Mesenchymal stem cell (in vitro differentiated cells and primary cell): ENCODE results near the gene NECAP2.
"Not testable (repeated sequence)": the region's sequence is repeated elsewhere in the genome, so short reads cannot be mapped to it uniquely, and the experiment has no call there.

Source experiments
- DNase-seq: peaks from one replicate; pipeline ENCODE4 v3.0.0-alpha.2; 2013
- H2AFZ ChIP-seq: one replicate; pipeline ENCODE4 v1.6.1; 2013; ENCODE audit warnings: low read depth, mild to moderate bottlenecking, control low read depth, inconsistent platforms, low read length, moderate library complexity
- H2AK5ac ChIP-seq: 2 replicates; pipeline ENCODE4 v1.6.1; 2013; ENCODE audit warnings: low read length, moderate library complexity, mild to moderate bottlenecking, inconsistent platforms; ENCODE audit not compliant: severe bottlenecking
- H2BK120ac ChIP-seq: one replicate; pipeline ENCODE4 v1.6.1; 2013; ENCODE audit warnings: low read depth, mild to moderate bottlenecking, inconsistent platforms, low read length, moderate library complexity
- H2BK12ac ChIP-seq, 2 experiments: one replicate each; pipeline ENCODE4 v1.6.1; 2013; ENCODE audit warnings: inconsistent platforms in 2 of 2, low read length in 2 of 2, mild to moderate bottlenecking in 2 of 2, moderate library complexity in 2 of 2, control low read depth in 1 of 2
- H2BK15ac ChIP-seq: one replicate; pipeline ENCODE4 v1.6.1; 2013; ENCODE audit warnings: mild to moderate bottlenecking, low read depth, inconsistent platforms; ENCODE audit not compliant: poor library complexity, severe bottlenecking
- H2BK5ac ChIP-seq: 2 replicates; pipeline ENCODE4 v1.6.1; 2013; ENCODE audit warnings: low read depth, mild to moderate bottlenecking, low read length, control low read depth, inconsistent platforms; ENCODE audit not compliant: poor library complexity, severe bottlenecking
- H3K14ac ChIP-seq, 2 experiments: one replicate each; pipeline ENCODE4 v1.6.1; 2013; ENCODE audit warnings: inconsistent platforms in 2 of 2, low read length in 2 of 2, control low read depth in 1 of 2, mild to moderate bottlenecking in 1 of 2, moderate library complexity in 1 of 2
- H3K18ac ChIP-seq, 2 experiments: one replicate each; pipeline ENCODE4 v1.6.1; 2013; ENCODE audit warnings: inconsistent platforms in 2 of 2, low read length in 2 of 2, control low read depth in 1 of 2, low read depth in 1 of 2, mild to moderate bottlenecking in 1 of 2
- H3K23ac ChIP-seq, 2 experiments: one replicate each; pipeline ENCODE4 v1.6.1; 2013; ENCODE audit warnings: inconsistent platforms in 2 of 2, low read length in 2 of 2, mild to moderate bottlenecking in 2 of 2, moderate library complexity in 2 of 2, control low read depth in 1 of 2
- H3K27ac ChIP-seq: 2 replicates; pipeline ENCODE4 v1.5.1; 2013; ENCODE audit warnings: mild to moderate bottlenecking, moderate library complexity, low read length, control low read depth, inconsistent platforms; ENCODE audit not compliant: poor library complexity, severe bottlenecking
- H3K27me3 ChIP-seq, 2 experiments: 2 replicates each; pipeline versions ENCODE4 v1.6.1 to v1.7.0; 2013; ENCODE audit warnings: low read length in 2 of 2, mild to moderate bottlenecking in 2 of 2, moderate library complexity in 2 of 2, control low read depth in 1 of 2, inconsistent platforms in 1 of 2; ENCODE audit not compliant: control insufficient read depth in 1 of 2, insufficient read depth in 1 of 2
- H3K36me3 ChIP-seq, 2 experiments: 2 replicates each; pipeline versions ENCODE4 v1.6.1 to v1.7.0; 2013; ENCODE audit warnings: low read length in 2 of 2, control low read depth in 1 of 2, inconsistent platforms in 1 of 2, low read depth in 1 of 2, mild to moderate bottlenecking in 1 of 2; ENCODE audit not compliant: insufficient read depth in 2 of 2, control insufficient read depth in 1 of 2
- H3K4ac ChIP-seq, 2 experiments: one replicate each; pipeline ENCODE4 v1.6.1; 2013; ENCODE audit warnings: inconsistent platforms in 2 of 2, low read length in 2 of 2, mild to moderate bottlenecking in 2 of 2, moderate library complexity in 2 of 2, control low read depth in 1 of 2, low read depth in 1 of 2
- H3K4me1 ChIP-seq: 2 replicates; pipeline ENCODE4 v1.6.1; 2013; ENCODE audit warnings: low read depth, low read length, control low read depth; ENCODE audit not compliant: control insufficient read depth, insufficient read depth
- H3K4me2 ChIP-seq: 2 replicates; pipeline ENCODE4 v1.6.1; 2013; ENCODE audit warnings: low read length, mild to moderate bottlenecking, inconsistent platforms; ENCODE audit not compliant: poor library complexity, severe bottlenecking
- H3K4me3 ChIP-seq, 2 experiments: 2 replicates each; pipeline versions ENCODE4 v1.5.1 to v1.7.0; 2013; ENCODE audit warnings: low read length in 2 of 2, mild to moderate bottlenecking in 2 of 2, control low read depth in 1 of 2, low read depth in 1 of 2; ENCODE audit not compliant: insufficient read depth in 1 of 2
- H3K79me1 ChIP-seq: replicated peaks from 2 replicates; pipeline ENCODE4 v1.6.1; 2013; ENCODE audit warnings: mild to moderate bottlenecking, control low read depth, low read length, inconsistent platforms; ENCODE audit not compliant: poor library complexity, severe bottlenecking
- H3K9ac ChIP-seq: 2 replicates; pipeline ENCODE4 v1.7.0; 2013; ENCODE audit warnings: mild to moderate bottlenecking, low read length, moderate library complexity
- H3K9me3 ChIP-seq: 2 replicates; pipeline ENCODE4 v1.7.0; 2013; ENCODE audit warnings: mild to moderate bottlenecking, low read length; ENCODE audit not compliant: control insufficient read depth
- H4K8ac ChIP-seq: one replicate; pipeline ENCODE4 v1.6.1; 2013; ENCODE audit warnings: inconsistent platforms, mild to moderate bottlenecking, low read length, moderate library complexity
- H4K91ac ChIP-seq: one replicate; pipeline ENCODE4 v1.6.1; 2013; ENCODE audit warnings: mild to moderate bottlenecking, low read length, inconsistent platforms
- WGBS: methylation state at CpG from one replicate; pipeline ENCODE4 v1.1.7; 2013; ENCODE audit warnings: mixed read lengths; 5-methylcytosine and 5-hydroxymethylcytosine counted together

Gene NECAP2

GRCh38 chr1:16483639-16484500 is 43.3 kb downstream of the NECAP2 start:
- not testable (repeated sequence) for H3K4me2 ChIP-seq, H3K23ac ChIP-seq, H3K14ac ChIP-seq, H4K8ac ChIP-seq, H3K4ac ChIP-seq, H2AK5ac ChIP-seq, H3K4me3 ChIP-seq, H2BK15ac ChIP-seq, H3K9ac ChIP-seq, H3K18ac ChIP-seq, H2AFZ ChIP-seq, H4K91ac ChIP-seq, H3K27ac ChIP-seq, H2BK120ac ChIP-seq, H3K27me3 ChIP-seq, H2BK12ac ChIP-seq, DNase-seq, H2BK5ac ChIP-seq, H3K4me1 ChIP-seq, H3K9me3 ChIP-seq
- Histone ChIP-seq H3K36me3 (peaks cover 45 to 70% of the 10 kb centered on the region in 2 experiments), H3K79me1 (peaks cover 16% of the 10 kb centered on the region)
- WGBS: 95% methylated on average over 41 of the region's 45 CpGs

GRCh38 chr1:16484501-16484835 is 43.9 kb downstream of the NECAP2 start:
- H2BK15ac ChIP-seq: no peak overlapping the region
- no peak overlapping the region for H2BK12ac ChIP-seq
- H3K27me3 ChIP-seq: no peaks in the 10 kb centered on the region
- no peak overlapping the region for H3K14ac ChIP-seq
- no peaks in the 10 kb centered on the region for H3K4me1 ChIP-seq
- no peak overlapping the region for H3K4me2 ChIP-seq
- H3K9me3 ChIP-seq: no peaks in the 10 kb centered on the region
- H4K8ac ChIP-seq: no peak overlapping the region
- no peak overlapping the region for H3K4ac ChIP-seq
- 97% methylated on average over 8 of the region's 8 CpGs for WGBS
- H3K18ac ChIP-seq: no peak overlapping the region
- no peak overlapping the region for H4K91ac ChIP-seq
- DNase-seq: no peak
- no peak overlapping the region for H3K9ac ChIP-seq
- no peak overlapping the region for H2AK5ac ChIP-seq
- no peak overlapping the region for H2BK120ac ChIP-seq
- no peak overlapping the region for H2BK5ac ChIP-seq
- H3K4me3 ChIP-seq: no peak overlapping the region
- peaks cover 16% of the 10 kb centered on the region for H3K79me1 ChIP-seq
- H3K27ac ChIP-seq: no peak overlapping the region
- H2AFZ ChIP-seq: no peak overlapping the region
- no peak overlapping the region for H3K23ac ChIP-seq
- peaks cover 48 to 72% of the 10 kb centered on the region in 2 experiments for H3K36me3 ChIP-seq

GRCh38 chr1:16484931-16485330 is 44.4 kb downstream of the NECAP2 start:
- H3K18ac ChIP-seq: no peak overlapping the region
- H3K4ac ChIP-seq: no peak overlapping the region
- no peak overlapping the region for H3K14ac ChIP-seq
- H3K9me3 ChIP-seq: no peaks in the 10 kb centered on the region
- no peak overlapping the region for H4K91ac ChIP-seq
- no peak overlapping the region for H2AFZ ChIP-seq
- H2BK5ac ChIP-seq: no peak overlapping the region
- no peak overlapping the region for H3K4me3 ChIP-seq
- H3K4me1 ChIP-seq: no peaks in the 10 kb centered on the region
- H3K36me3 ChIP-seq: peaks cover 51 to 72% of the 10 kb centered on the region in 2 experiments
- no peak overlapping the region for H2BK12ac ChIP-seq
- H2AK5ac ChIP-seq: no peak overlapping the region
- no peak overlapping the region for H3K9ac ChIP-seq
- WGBS: 97% methylated on average over 6 of the region's 6 CpGs
- peaks cover 16% of the 10 kb centered on the region for H3K79me1 ChIP-seq
- H3K4me2 ChIP-seq: no peak overlapping the region
- no peaks in the 10 kb centered on the region for H3K27me3 ChIP-seq
- no peak for DNase-seq
- H3K23ac ChIP-seq: no peak overlapping the region
- no peak overlapping the region for H4K8ac ChIP-seq
- H3K27ac ChIP-seq: no peak overlapping the region
- no peak overlapping the region for H2BK15ac ChIP-seq
- H2BK120ac ChIP-seq: no peak overlapping the region

- not testable (repeated sequence) for H3K4ac ChIP-seq, H3K27ac ChIP-seq, H3K4me3 ChIP-seq, H2AFZ ChIP-seq, H4K91ac ChIP-seq, H3K18ac ChIP-seq, H4K8ac ChIP-seq, H3K14ac ChIP-seq, H3K9me3 ChIP-seq, DNase-seq, H3K27me3 ChIP-seq, H2BK12ac ChIP-seq, H3K9ac ChIP-seq, H2AK5ac ChIP-seq, H3K23ac ChIP-seq, H2BK120ac ChIP-seq, H3K4me1 ChIP-seq, H2BK15ac ChIP-seq, H2BK5ac ChIP-seq, H3K4me2 ChIP-seq
- WGBS: 95% methylated on average over 8 of the region's 8 CpGs
- peaks cover 40 to 74% of the 10 kb centered on the region in 2 experiments for H3K36me3 ChIP-seq
- H3K79me1 ChIP-seq: peaks cover 16% of the 10 kb centered on the region
Measured at GRCh38 chr1:16486316-16486715, 45.8 kb downstream of the NECAP2 start.
